Fibroblast of the aortic adventitia (primary cell): ENCODE measurements around the gene NSUN2. TPM values are rescaled to one million over a fixed set of nuclear protein-coding genes. Genes with fewer than 3 reads are reported as not detected.

Experiments
- DNase-seq: peaks from one replicate; pipeline ENCODE4 v3.0.0-alpha.2; 2010; ENCODE audit warnings: low read depth
- H3K4me3 ChIP-seq: 2 replicates; pipeline ENCODE4 v1.5.1; 2011; ENCODE audit warnings: low read depth, mild to moderate bottlenecking, control low read depth, low read length, moderate library complexity
- total RNA-seq: library from RNA; depleted of rRNA; stranded (reverse); fragments of >200 nt; gene quantifications from 2 replicates; pipeline ENCODE4 v1.2.3, GENCODE V29; 2012; ENCODE audit warnings: low replicate concordance
- TF ChIP-seq, protein P1 (sequence below): IDR thresholded peaks from 2 replicates; pipeline ENCODE4 v1.5.1; 2011; ENCODE audit warnings: mild to moderate bottlenecking, low read length, control low read depth, inconsistent platforms; ENCODE audit not compliant: insufficient read depth

Gene NSUN2
- total RNA-seq = 27.4 and 29.0 TPM in 2 replicates

GRCh38 chr5:6632888-6633468 is at the start of gene NSUN2, which contains the start of gene SRD5A1:
NSUN2 (minus strand) TSS chr5:6633044; CDS start chr5:6632979, 65 bp downstream.
SRD5A1 (plus strand) TSS chr5:6633440; CDS start chr5:6633577, 137 bp downstream.
- TF ChIP-seq, protein P1, sequence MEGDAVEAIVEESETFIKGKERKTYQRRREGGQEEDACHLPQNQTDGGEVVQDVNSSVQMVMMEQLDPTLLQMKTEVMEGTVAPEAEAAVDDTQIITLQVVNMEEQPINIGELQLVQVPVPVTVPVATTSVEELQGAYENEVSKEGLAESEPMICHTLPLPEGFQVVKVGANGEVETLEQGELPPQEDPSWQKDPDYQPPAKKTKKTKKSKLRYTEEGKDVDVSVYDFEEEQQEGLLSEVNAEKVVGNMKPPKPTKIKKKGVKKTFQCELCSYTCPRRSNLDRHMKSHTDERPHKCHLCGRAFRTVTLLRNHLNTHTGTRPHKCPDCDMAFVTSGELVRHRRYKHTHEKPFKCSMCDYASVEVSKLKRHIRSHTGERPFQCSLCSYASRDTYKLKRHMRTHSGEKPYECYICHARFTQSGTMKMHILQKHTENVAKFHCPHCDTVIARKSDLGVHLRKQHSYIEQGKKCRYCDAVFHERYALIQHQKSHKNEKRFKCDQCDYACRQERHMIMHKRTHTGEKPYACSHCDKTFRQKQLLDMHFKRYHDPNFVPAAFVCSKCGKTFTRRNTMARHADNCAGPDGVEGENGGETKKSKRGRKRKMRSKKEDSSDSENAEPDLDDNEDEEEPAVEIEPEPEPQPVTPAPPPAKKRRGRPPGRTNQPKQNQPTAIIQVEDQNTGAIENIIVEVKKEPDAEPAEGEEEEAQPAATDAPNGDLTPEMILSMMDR = no peak
- peak; percentile 91 for DNase-seq
- H3K4me3 ChIP-seq = peak within 1 kb of the TSS; percentile 88

DNA sequence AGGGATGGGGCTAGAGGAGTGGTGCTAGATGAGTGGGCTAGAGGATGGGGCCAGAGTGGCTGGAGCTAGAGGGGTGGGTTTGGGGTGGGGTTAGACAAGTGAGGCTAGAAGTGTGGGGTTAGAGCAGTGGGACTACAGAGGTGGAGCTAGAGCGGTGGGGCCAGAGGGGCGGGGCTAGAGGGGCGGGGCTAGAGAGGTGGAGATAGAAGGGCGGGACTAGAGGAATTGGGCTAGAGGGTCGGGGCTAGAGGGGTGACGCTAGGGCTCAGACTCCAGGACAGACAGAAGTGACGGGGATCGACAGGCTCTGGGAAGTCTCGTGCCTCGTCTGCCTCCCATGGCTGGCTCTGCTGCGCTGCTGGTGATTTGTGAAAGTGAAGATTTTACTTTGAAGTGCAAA is 49.4 kb upstream of the NSUN2 start:
- no peak overlapping the region for H3K4me3 ChIP-seq
- TF ChIP-seq, protein P1 = no peak
- DNase-seq = no peak

GRCh38 chr5:6681682-6682081 is 48.8 kb upstream of the NSUN2 start:
- TF ChIP-seq, protein P1 = no peak
- DNase-seq = no peak
- H3K4me3 ChIP-seq = no peak overlapping the region

GRCh38 chr5:6680922-6681321 is 48.1 kb upstream of the NSUN2 start:
- TF ChIP-seq, protein P1 = no peak
- DNase-seq = no peak
- H3K4me3 ChIP-seq = no peak overlapping the region

DNA sequence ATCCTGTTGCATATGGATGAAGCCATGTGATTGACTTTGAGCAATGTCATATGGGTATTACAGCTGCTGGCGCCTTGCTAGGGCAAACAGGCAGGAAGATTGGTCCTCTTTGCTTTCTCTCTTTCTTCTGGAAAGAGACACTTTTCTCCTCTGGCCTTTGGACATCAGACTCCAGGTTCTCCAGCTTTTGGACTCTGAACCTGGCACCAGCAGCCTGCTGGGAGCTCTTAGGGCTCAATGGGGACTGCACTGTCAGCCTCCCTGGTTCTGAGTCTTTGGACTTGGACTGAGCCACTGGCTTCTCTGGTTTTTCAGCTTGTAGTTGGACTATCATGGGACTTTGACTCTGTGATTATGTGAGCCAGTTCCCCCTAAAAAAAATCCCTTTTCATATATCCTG is 45.5 kb upstream of the NSUN2 start:
- DNase-seq = no peak
- TF ChIP-seq, protein P1 = no peak
- H3K4me3 ChIP-seq = no peak overlapping the region

DNA sequence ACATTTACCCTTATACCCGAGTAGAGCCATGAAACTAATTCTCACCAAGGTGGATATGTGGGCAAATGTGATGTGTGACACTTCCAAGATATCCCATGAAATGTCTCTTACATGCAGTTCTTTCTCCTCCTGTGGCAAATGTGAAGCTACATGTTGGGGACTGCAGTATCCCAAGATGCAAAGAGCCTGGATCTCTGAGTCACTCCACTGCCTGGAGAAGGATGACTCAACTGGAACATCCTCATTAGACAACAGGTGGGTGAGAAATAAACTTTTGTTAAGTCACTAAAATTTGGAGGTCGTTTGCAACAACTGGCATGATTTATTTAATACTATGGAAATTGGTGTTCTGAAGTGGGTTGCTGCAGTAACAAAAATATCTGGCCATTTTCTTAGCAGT is 43.9 kb upstream of the NSUN2 start:
- DNase-seq = no peak
- TF ChIP-seq, protein P1 = no peak

More for the DNA sequence above, 43.9 kb upstream of the NSUN2 start:
- H3K4me3 ChIP-seq = no peak overlapping the region
